Caco-2 (cell line): Measurements from ENCODE around the gene LRRC56. TPM values are rescaled to one million over a fixed set of nuclear protein-coding genes. Genes with fewer than 3 reads are reported as not detected.
A peak's percentile ranks its signal among the peaks of the same experiment; 100 is the strongest.

Experiments used
- BruUV-seq: library from RNA; stranded (reverse); fragments of 400-500 nt; replicated peaks from 2 replicates; lab custom pipeline; 2021; lab: Mats Ljungman, UMichigan
- CTCF ChIA-PET: fragments of 300-600 bp; sonication (Branson Sonifier 250); formaldehyde crosslinking; loops from one replicate; lab custom pipeline; 2022; ENCODE audit warnings: antibody characterized with exemption; lab: Charles Lee
- POLR2A ChIA-PET: fragments of 300-600 bp; sonication (Branson Sonifier 250); formaldehyde crosslinking; loops from one replicate; lab custom pipeline; 2022; ENCODE audit warnings: antibody characterized with exemption; lab: Charles Lee
- DNase-seq, 2 experiments: peaks; one replicate each; pipeline versions ENCODE4 v3.0.0 to v3.0.0-alpha.2; 2020 to 2022
- H3K27me3 ChIP-seq: replicated peaks from 2 replicates; pipeline ENCODE4 v1.6.0; 2011; ENCODE audit warnings: low read length; ENCODE audit not compliant: control insufficient read depth, insufficient read depth
- H3K36me3 ChIP-seq: 2 replicates; pipeline ENCODE4 v1.5.1; 2011; ENCODE audit warnings: low read length; ENCODE audit not compliant: control insufficient read depth, insufficient read depth
- H3K4me1 ChIP-seq: fragments of 250-450 bp; sonication (Bioruptor Pico); 2 replicates; pipeline ENCODE4 v1.5.1; 2020; ENCODE audit warnings: mild to moderate bottlenecking
- H3K4me3 ChIP-seq: 2 replicates; pipeline ENCODE4 v1.5.1; 2011; ENCODE audit warnings: low read depth, mild to moderate bottlenecking, control low read depth, low read length
- H3K9me3 ChIP-seq: fragments of 250-450 bp; sonication (Bioruptor Pico); 2 replicates; pipeline ENCODE4 v1.5.1; 2020; ENCODE audit warnings: mild to moderate bottlenecking, moderate library complexity
- H3K27ac Mint-ChIP-seq: one replicate; pipeline ENCODE4 v1.8.0; 2022; ENCODE audit warnings: mixed read lengths; ENCODE audit not compliant: unreplicated experiment
- H3K27me3 Mint-ChIP-seq: one replicate; pipeline ENCODE4 v1.8.0; 2022; ENCODE audit warnings: mixed read lengths; ENCODE audit not compliant: insufficient read depth, unreplicated experiment
- H3K36me3 Mint-ChIP-seq: one replicate; pipeline ENCODE4 v1.8.0; 2022; ENCODE audit warnings: mild to moderate bottlenecking, mixed read lengths; ENCODE audit not compliant: insufficient read depth, unreplicated experiment
- H3K4me1 Mint-ChIP-seq: one replicate; pipeline ENCODE4 v1.8.0; 2022; ENCODE audit warnings: low read depth, mixed read lengths; ENCODE audit not compliant: unreplicated experiment
- H3K4me3 Mint-ChIP-seq: one replicate; pipeline ENCODE4 v1.8.0; 2022; ENCODE audit warnings: mild to moderate bottlenecking, moderate library complexity, mixed read lengths; ENCODE audit not compliant: unreplicated experiment
- H3K9me3 Mint-ChIP-seq: one replicate; pipeline ENCODE4 v1.8.0; 2022; ENCODE audit warnings: mixed read lengths; ENCODE audit not compliant: unreplicated experiment
- intact Hi-C: fragments of 100-400 bp; cut with micrococcal nuclease; formaldehyde crosslinking; loops from one replicate; pipeline ENCODE4 v1.10.0; 2022; ENCODE audit not compliant: unreplicated experiment
- total RNA-seq: library from RNA; stranded (reverse); gene quantifications from 2 replicates; pipeline ENCODE4 v1.2.3, GENCODE V29; 2022
- TF ChIP-seq, protein P1 (sequence below), 2 experiments: fragments of 200-600 bp in 1 of 2; IDR thresholded peaks; 1 replicate in 1 of 2; 2 replicates in 1 of 2; pipeline versions ENCODE4 v1.5.1 to v1.8.0; 2011 to 2022; ENCODE audit warnings: antibody characterized with exemption in 1 of 2, control low read depth in 1 of 2, inconsistent platforms in 1 of 2, low read depth in 1 of 2, low read length in 1 of 2, mild to moderate bottlenecking in 1 of 2, moderate library complexity in 1 of 2; ENCODE audit not compliant: insufficient read depth in 1 of 2, severe bottlenecking in 1 of 2, unreplicated experiment in 1 of 2

LRRC56 gene
- total RNA-seq, 1 experiment from 2014 or later = 4.4 TPM

DNA sequence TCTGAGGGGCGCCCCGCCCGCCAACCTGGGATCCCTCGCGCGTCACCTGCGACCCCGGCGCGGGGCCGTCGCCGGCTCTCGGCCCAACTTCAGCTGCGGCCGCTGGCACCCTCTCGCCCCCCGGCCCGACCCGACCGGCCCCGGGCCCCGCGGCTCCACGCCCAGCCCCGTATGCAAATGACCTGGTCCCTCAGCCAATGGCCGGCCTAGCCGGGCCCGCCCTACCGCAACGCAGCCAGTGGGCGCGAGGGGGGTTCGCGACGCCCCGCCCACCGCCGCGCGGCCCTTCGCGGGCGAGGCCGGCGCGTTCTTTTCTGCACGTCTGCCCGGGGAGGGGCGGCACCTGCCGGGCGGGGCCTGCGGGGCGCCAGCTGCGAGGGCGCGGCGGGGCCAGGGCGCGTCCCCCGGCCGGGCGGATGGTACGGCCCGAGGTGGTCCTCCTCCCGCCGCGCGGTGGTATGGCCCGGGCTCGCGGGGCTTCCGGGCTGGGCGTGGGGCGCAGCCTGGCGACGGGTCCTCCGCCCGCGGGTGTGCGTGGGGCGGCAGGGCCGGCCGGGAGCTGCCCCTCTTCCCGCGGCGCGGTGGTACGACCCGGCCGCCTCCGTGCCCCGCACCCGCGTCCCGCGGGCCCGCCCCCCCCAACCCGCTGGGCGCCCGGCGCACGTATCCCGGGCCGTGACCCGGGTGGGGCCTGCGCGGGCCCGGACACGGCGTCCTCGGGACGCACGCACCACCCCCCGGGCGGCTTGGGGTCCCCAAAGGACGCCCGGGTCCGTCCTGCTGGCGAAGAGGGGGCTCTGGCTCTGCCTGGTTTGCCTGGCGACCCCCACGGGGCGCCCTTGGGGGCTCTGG is 31.2 kb downstream of the LRRC56 start:
- H3K4me1 ChIP-seq = peaks cover 54% of the 10 kb centered on the region
- peaks cover 40% of the 10 kb centered on the region for H3K36me3 Mint-ChIP-seq

GRCh38 chr11:569158-569885 is 32.0 kb downstream of the LRRC56 start:
- H3K36me3 Mint-ChIP-seq = peaks cover 32% of the 10 kb centered on the region
- POLR2A ChIA-PET = interaction anchor here (0.5 to 1.2 kb wide), 3 partner anchors 8 to 214 kb away, joined by 3 to 9 read pairs (median 3); no protein-coding TSS in a partner anchor
- CTCF ChIA-PET = no interaction called here

More for the DNA sequence above, 31.2 kb downstream of the LRRC56 start:
- intact Hi-C loops = loop anchor here (1.0 to 10.0 kb wide), 3 partner anchors 8 to 126 kb away; partner anchors contain the start of genes DEAF1, IRF7, LMNTD2 and RASSF7
- peak; percentile 95 to 99 for DNase-seq
- Mint-ChIP-seq H3K4me3 (peak overlapping the region; percentile 74), H3K27ac (no peak overlapping the region), H3K9me3 (no peaks in the 10 kb centered on the region), H3K27me3 (no peaks in the 10 kb centered on the region), H3K4me1 (peaks cover 6% of the 10 kb centered on the region)
- no TSS peak for BruUV-seq
- Histone ChIP-seq H3K4me3 (peak overlapping the region; percentile 99), H3K9me3 (no peaks in the 10 kb centered on the region), H3K36me3 (0 out of 2 replicates have a peak, but pooled peaks cover 1% of the 10 kb centered on the region), H3K27me3 (no peaks in the 10 kb centered on the region)
- ChIA-PET POLR2A (interaction anchor here (0.5 to 1.2 kb wide), 8 partner anchors 9 to 250 kb away, joined by 3 to 9 read pairs (median 4); partner anchors contain the start of genes DEAF1 and PNPLA2), CTCF (interaction anchor here (0.6 kb wide), 1 partner anchor 270 kb away, joined by 5 read pairs; no protein-coding TSS in a partner anchor)
- TF ChIP-seq, protein P1, sequence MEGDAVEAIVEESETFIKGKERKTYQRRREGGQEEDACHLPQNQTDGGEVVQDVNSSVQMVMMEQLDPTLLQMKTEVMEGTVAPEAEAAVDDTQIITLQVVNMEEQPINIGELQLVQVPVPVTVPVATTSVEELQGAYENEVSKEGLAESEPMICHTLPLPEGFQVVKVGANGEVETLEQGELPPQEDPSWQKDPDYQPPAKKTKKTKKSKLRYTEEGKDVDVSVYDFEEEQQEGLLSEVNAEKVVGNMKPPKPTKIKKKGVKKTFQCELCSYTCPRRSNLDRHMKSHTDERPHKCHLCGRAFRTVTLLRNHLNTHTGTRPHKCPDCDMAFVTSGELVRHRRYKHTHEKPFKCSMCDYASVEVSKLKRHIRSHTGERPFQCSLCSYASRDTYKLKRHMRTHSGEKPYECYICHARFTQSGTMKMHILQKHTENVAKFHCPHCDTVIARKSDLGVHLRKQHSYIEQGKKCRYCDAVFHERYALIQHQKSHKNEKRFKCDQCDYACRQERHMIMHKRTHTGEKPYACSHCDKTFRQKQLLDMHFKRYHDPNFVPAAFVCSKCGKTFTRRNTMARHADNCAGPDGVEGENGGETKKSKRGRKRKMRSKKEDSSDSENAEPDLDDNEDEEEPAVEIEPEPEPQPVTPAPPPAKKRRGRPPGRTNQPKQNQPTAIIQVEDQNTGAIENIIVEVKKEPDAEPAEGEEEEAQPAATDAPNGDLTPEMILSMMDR (IDR thresholded peaks at IDR 0.05; ENCODE audit: insufficient read depth in 1 of 2, low read depth in 1 of 2, low read length in 1 of 2, severe bottlenecking in 1 of 2, unreplicated experiment in 1 of 2) = no peak

More at GRCh38 chr11:569158-569885, 32.0 kb downstream of the LRRC56 start:
- H3K27me3 Mint-ChIP-seq = no peaks in the 10 kb centered on the region
- 0 out of 2 replicates have a peak, but pooled peaks cover 1% of the 10 kb centered on the region for H3K36me3 ChIP-seq
- TSS peak; percentile 47 for BruUV-seq
- no peaks in the 10 kb centered on the region for H3K27me3 ChIP-seq
- H3K4me1 ChIP-seq = peaks cover 48% of the 10 kb centered on the region
- peak overlapping the region; percentile 78 for H3K4me3 ChIP-seq
- H3K4me1 Mint-ChIP-seq = peaks cover 10% of the 10 kb centered on the region
- H3K4me3 Mint-ChIP-seq = peak overlapping the region; percentile 73
- TF ChIP-seq, protein P1 (IDR thresholded peaks at IDR 0.05; ENCODE audit: insufficient read depth in 1 of 2, low read depth in 1 of 2, low read length in 1 of 2, severe bottlenecking in 1 of 2, unreplicated experiment in 1 of 2) = no peak
- no peaks in the 10 kb centered on the region for H3K9me3 Mint-ChIP-seq
- DNase-seq = no peak
- intact Hi-C loops = loop anchor here (5.0 to 10.0 kb wide), 2 partner anchors 48 to 125 kb away; partner anchors contain the start of genes DEAF1, IRF7 and TMEM80
- no peaks in the 10 kb centered on the region for H3K9me3 ChIP-seq
- peak overlapping the region; percentile 32 for H3K27ac Mint-ChIP-seq
